ENCODE results near the gene GPBAR1. TPM values are rescaled to one million over a fixed set of nuclear protein-coding genes. Genes with fewer than 3 reads are reported as not detected.

GPBAR1 gene
- total RNA-seq, 1 donor = 0.36 TPM

DNA sequence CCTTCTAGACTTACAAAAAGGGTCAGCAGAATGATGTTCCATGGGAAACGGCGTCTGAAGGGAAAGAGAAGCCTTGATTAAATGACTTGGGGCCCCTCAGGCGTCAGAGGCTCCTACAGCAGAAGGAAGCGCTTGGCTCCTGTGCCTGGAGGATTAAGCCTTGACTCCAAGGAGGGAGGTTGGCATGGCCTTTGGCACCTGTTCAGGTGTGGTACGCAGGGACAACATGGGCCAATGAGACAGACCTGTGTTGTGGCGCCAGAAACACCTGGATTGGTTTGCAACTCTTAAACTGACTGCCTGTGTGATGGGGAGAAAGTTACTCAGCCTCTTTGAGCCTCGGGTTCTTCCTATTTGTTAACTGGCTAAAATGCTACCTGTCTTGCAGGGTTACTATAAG is 17.1 kb downstream of the GPBAR1 start:
- Histone ChIP-seq H2AFZ (ENCODE audit: low read length) (no peak overlapping the region), H3K36me3 (ENCODE audit: insufficient read depth, low read length) (peaks cover 77% of the 10 kb centered on the region), H3K27ac (ENCODE audit: low read depth, low read length) (no peak overlapping the region), H3K4me2 (ENCODE audit: insufficient read depth, low read length) (no peak overlapping the region), H3K27me3 (ENCODE audit: insufficient read depth, low read length) (no peaks in the 10 kb centered on the region), H3K79me2 (ENCODE audit: insufficient read depth, low read length) (peaks cover 78% of the 10 kb centered on the region), H4K20me1 (ENCODE audit: insufficient read depth, low read length) (peaks cover 10% of the 10 kb centered on the region), H3K9me3 (ENCODE audit: low read depth, low read length) (no peaks in the 10 kb centered on the region), H3K4me3 (ENCODE audit: insufficient read depth, low read length) (no peak overlapping the region), H3K4me1 (ENCODE audit: insufficient read depth, low read length) (peaks cover 20% of the 10 kb centered on the region)
- DNase-seq (ENCODE audit: insufficient read length, low spot score, missing footprints) = peak; percentile 30
- TF ChIP-seq, protein P1, sequence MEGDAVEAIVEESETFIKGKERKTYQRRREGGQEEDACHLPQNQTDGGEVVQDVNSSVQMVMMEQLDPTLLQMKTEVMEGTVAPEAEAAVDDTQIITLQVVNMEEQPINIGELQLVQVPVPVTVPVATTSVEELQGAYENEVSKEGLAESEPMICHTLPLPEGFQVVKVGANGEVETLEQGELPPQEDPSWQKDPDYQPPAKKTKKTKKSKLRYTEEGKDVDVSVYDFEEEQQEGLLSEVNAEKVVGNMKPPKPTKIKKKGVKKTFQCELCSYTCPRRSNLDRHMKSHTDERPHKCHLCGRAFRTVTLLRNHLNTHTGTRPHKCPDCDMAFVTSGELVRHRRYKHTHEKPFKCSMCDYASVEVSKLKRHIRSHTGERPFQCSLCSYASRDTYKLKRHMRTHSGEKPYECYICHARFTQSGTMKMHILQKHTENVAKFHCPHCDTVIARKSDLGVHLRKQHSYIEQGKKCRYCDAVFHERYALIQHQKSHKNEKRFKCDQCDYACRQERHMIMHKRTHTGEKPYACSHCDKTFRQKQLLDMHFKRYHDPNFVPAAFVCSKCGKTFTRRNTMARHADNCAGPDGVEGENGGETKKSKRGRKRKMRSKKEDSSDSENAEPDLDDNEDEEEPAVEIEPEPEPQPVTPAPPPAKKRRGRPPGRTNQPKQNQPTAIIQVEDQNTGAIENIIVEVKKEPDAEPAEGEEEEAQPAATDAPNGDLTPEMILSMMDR (IDR thresholded peaks at IDR 0.05; ENCODE audit: extremely low read depth, low read depth, low read length) = no peak

DNA sequence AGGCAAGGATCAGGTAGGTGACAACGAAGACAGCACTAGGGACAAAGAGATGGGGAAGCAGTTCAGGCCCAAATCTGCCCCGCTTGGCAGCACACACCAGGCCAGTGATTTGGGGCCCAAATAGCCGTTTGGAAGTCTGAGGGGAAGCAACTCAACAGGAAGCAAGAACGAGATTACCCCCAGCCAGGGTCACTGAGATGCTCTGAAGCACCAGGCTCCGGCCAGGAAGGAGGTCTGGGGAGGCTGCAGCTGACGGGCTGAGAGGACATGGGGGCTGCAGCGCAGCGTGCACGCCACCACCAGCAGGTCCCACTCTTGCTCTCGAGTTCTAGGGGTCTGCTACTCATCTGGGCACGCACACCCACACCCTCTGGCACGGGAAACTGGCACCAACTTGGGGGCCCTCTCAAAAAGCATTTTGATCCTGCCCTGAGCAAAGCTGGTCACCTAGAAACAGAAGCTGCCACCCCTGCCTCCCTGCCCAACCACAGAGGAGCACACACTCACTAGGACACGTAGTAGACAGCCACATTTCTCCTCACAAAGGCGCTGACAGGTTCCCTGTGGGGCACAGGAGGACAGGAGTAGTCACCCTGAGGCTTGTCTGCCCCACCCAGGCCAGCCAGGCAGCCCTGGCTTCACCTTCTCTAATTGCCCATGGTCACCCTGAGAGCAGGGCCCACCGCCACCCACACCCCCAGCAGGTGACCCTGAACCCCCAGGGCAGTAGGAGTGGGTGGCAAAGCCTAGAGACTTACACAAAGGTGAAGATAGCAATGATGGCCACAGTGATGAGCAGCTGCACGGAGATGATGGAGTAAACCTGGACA is 17.9 kb downstream of the GPBAR1 start:
- Histone ChIP-seq H3K4me1 (ENCODE audit: insufficient read depth, low read length) (peaks cover 26% of the 10 kb centered on the region), H3K36me3 (ENCODE audit: insufficient read depth, low read length) (peaks cover 76% of the 10 kb centered on the region), H2AFZ (ENCODE audit: low read length) (no peak overlapping the region), H3K79me2 (ENCODE audit: insufficient read depth, low read length) (peaks cover 86% of the 10 kb centered on the region), H3K27ac (ENCODE audit: low read depth, low read length) (no peak overlapping the region), H3K9me3 (ENCODE audit: low read depth, low read length) (no peaks in the 10 kb centered on the region), H4K20me1 (ENCODE audit: insufficient read depth, low read length) (peaks cover 14% of the 10 kb centered on the region), H3K4me2 (ENCODE audit: insufficient read depth, low read length) (no peak overlapping the region), H3K4me3 (ENCODE audit: insufficient read depth, low read length) (no peak overlapping the region), H3K27me3 (ENCODE audit: insufficient read depth, low read length) (no peaks in the 10 kb centered on the region)
- TF ChIP-seq, protein P1 (IDR thresholded peaks at IDR 0.05; ENCODE audit: extremely low read depth, low read depth, low read length) = no peak
- peak; percentile 26 for DNase-seq (ENCODE audit: insufficient read length, low spot score, missing footprints)

DNA sequence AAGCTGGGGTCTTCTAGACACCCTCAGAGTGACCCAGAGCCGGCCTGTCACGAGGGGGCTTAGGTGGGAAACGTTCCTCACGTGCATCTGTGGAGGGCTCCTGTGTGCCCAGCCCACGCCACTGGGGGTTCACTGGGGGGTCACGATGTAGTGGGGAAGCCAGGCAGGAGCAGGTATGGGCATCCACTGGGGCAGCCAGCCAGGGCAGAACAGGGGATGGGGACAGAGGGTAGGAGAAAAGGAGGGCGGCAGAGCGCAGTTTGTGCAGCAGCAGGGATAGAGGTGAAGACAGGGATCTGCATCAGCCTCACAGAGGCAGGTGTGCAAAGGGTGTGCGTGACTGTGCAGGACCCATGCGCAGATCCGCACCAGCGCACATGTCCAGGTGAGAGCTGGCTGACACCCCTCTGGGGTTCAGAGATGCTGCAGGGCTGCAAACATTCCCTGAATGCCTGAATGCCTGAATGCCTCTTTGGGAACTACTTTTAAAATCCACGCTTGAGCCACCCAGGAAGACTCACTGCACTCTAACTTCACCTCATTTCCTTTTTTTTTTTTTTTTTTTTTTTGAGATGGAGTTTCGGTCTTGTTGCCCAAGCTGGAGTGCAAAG is 19.6 kb downstream of the GPBAR1 start:
- Histone ChIP-seq H3K79me2 (ENCODE audit: insufficient read depth, low read length) (peaks cover 93% of the 10 kb centered on the region), H3K27ac (ENCODE audit: low read depth, low read length) (no peak overlapping the region), H4K20me1 (ENCODE audit: insufficient read depth, low read length) (peaks cover 20% of the 10 kb centered on the region), H2AFZ (ENCODE audit: low read length) (no peak overlapping the region), H3K4me2 (ENCODE audit: insufficient read depth, low read length) (no peak overlapping the region), H3K4me3 (ENCODE audit: insufficient read depth, low read length) (no peak overlapping the region), H3K4me1 (ENCODE audit: insufficient read depth, low read length) (peaks cover 42% of the 10 kb centered on the region), H3K27me3 (ENCODE audit: insufficient read depth, low read length) (no peaks in the 10 kb centered on the region), H3K9me3 (ENCODE audit: low read depth, low read length) (no peaks in the 10 kb centered on the region), H3K36me3 (ENCODE audit: insufficient read depth, low read length) (peaks cover 60% of the 10 kb centered on the region)
- peak; percentile 49 for DNase-seq (ENCODE audit: insufficient read length, low spot score, missing footprints)
- TF ChIP-seq, protein P1 (IDR thresholded peaks at IDR 0.05; ENCODE audit: extremely low read depth, low read depth, low read length) = no peak

DNA sequence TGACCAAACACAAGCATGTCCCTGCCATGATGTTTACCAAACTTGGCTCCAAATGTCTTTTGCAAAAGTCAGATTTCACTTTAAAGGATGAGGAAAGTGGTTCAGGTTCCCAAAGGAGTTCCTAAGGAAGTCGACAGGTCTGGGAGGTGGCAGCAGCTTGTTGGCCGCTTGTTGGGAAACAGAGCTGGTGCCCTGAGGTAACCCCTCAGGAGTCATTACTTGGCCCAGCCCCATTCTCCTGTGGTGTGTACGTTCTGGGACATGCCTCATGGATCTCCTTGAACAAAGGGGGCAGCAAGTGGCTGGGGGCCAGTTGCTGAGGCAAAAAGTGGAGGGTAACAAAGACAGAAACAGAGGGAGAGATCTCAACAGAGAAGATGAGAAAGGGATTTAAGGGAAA is 20.6 kb downstream of the GPBAR1 start:
- H3K27me3 ChIP-seq (ENCODE audit: insufficient read depth, low read length) = no peaks in the 10 kb centered on the region
- H4K20me1 ChIP-seq (ENCODE audit: insufficient read depth, low read length) = peaks cover 20% of the 10 kb centered on the region
- H3K36me3 ChIP-seq (ENCODE audit: insufficient read depth, low read length) = peaks cover 50% of the 10 kb centered on the region
- peaks cover 93% of the 10 kb centered on the region for H3K79me2 ChIP-seq (ENCODE audit: insufficient read depth, low read length)
- H3K27ac ChIP-seq (ENCODE audit: low read depth, low read length) = peak overlapping the region; percentile 98
- H3K4me2 ChIP-seq (ENCODE audit: insufficient read depth, low read length) = no peak overlapping the region
- H2AFZ ChIP-seq (ENCODE audit: low read length) = no peak overlapping the region
- no peak overlapping the region for H3K4me3 ChIP-seq (ENCODE audit: insufficient read depth, low read length)
- TF ChIP-seq, protein P1 (IDR thresholded peaks at IDR 0.05; ENCODE audit: extremely low read depth, low read depth, low read length) = no peak
- no peaks in the 10 kb centered on the region for H3K9me3 ChIP-seq (ENCODE audit: low read depth, low read length)
- H3K4me1 ChIP-seq (ENCODE audit: insufficient read depth, low read length) = peaks cover 53% of the 10 kb centered on the region
- peak; percentile 57 for DNase-seq (ENCODE audit: insufficient read length, low spot score, missing footprints)
